ENCODE measurements around the gene FER1L5. TPM values are rescaled to one million over a fixed set of nuclear protein-coding genes. Genes with fewer than 3 reads are reported as not detected.

FER1L5 gene
- total and polyA plus RNA-seq, 2 of the 8 experiments (the other 6 are each of a cell fraction or from before 2014, with no cell fraction given), result 0.23 to 0.88 TPM

GRCh38 chr2:96594282-96594681 lies 48.3 kb upstream of the FER1L5 start (continued):
- no peak for TF ChIP-seq KDM1A (IDR thresholded peaks at IDR 0.05; ENCODE audit: borderline replicate concordance, low read length)
- TF ChIP-seq RXRA (IDR thresholded peaks at IDR 0.05; ENCODE audit: insufficient read depth, low read depth, low read length), result no peak
- no peak for TF ChIP-seq KDM5A (IDR thresholded peaks at IDR 0.05; ENCODE audit: low read length)
